Erythroblast (primary cell): ENCODE measurements around the gene ICAM3.

Source experiments
- GATA1 ChIP-seq: IDR thresholded peaks from 2 replicates; pipeline ENCODE4 v1.6.1; 2011; ENCODE audit warnings: low read depth, mild to moderate bottlenecking, control low read depth, low read length, moderate library complexity
- POLR2A ChIP-seq: IDR thresholded peaks from 2 replicates; pipeline ENCODE4 v1.6.1; 2011; ENCODE audit warnings: mild to moderate bottlenecking, low read length

GRCh38 chr19:10334588-10335351, 4.7 kb downstream of the ICAM3 start:
- TF ChIP-seq POLR2A, result no peak
- TF ChIP-seq GATA1, result no peak
